AG04449 (cell line): ENCODE measurements around the gene NDFIP2.

Experiments used
- CTCF ChIA-PET: fragments of 350-600 bp; formaldehyde crosslinking; extraction: SDS; loops from one replicate; lab custom pipeline; 2021; ENCODE audit warnings: antibody characterized with exemption; lab: Yijun Ruan, JAX
- POLR2A ChIA-PET: fragments of 400-600, 350-600 bp; formaldehyde crosslinking; extraction: SDS; loops from one replicate; lab custom pipeline; 2020; ENCODE audit warnings: antibody characterized with exemption, inconsistent platforms; lab: Yijun Ruan, JAX
- DNase-seq: peaks from one replicate; pipeline ENCODE4 v3.0.0-alpha.2; 2010; ENCODE audit warnings: low read depth, low spot score
- H3K4me3 ChIP-seq: 2 replicates; pipeline ENCODE4 v1.5.1; 2011; ENCODE audit warnings: low read depth, mild to moderate bottlenecking, control low read depth, low read length
- CTCF ChIP-seq: IDR thresholded peaks from one replicate; pipeline ENCODE4 v1.5.1; 2011; ENCODE audit warnings: mild to moderate bottlenecking, moderate library complexity, low read length, control low read depth, inconsistent platforms; ENCODE audit not compliant: insufficient read depth; ENCODE audit errors: missing control alignments

The NDFIP2 gene

GRCh38 chr13:79463604-79464003 is 17.4 kb upstream of the NDFIP2 start:
- POLR2A ChIA-PET: no interaction called here
- H3K4me3 ChIP-seq: no peak overlapping the region
- CTCF ChIA-PET: interaction anchor here (1.8 kb wide), 1 partner anchor 40 kb away, joined by 4 read pairs; no protein-coding TSS in a partner anchor
- no peak for TF ChIP-seq CTCF
- no peak for DNase-seq

GRCh38 chr13:79466872-79467271 is 14.1 kb upstream of the NDFIP2 start:
- H3K4me3 ChIP-seq: no peak overlapping the region
- no peak for TF ChIP-seq CTCF
- ChIA-PET CTCF (interaction anchor here (1.5 kb wide), 1 partner anchor 43 kb away, joined by 4 read pairs; no protein-coding TSS in a partner anchor), POLR2A (no interaction called here)
- no peak for DNase-seq

- CTCF ChIA-PET: no interaction called here
- H3K4me3 ChIP-seq: no peak overlapping the region
- POLR2A ChIA-PET: no interaction called here
- no peak for TF ChIP-seq CTCF
- no peak for DNase-seq
These were observed 12.6 kb upstream of the NDFIP2 start for GRCh38 chr13:79468402-79468801.

- ChIA-PET CTCF (no interaction called here), POLR2A (no interaction called here)
- H3K4me3 ChIP-seq: no peak overlapping the region
- no peak for TF ChIP-seq CTCF
- no peak for DNase-seq
These were observed 12.1 kb upstream of the NDFIP2 start for GRCh38 chr13:79468819-79469218.

- CTCF ChIA-PET: no interaction called here
- TF ChIP-seq CTCF: no peak
- H3K4me3 ChIP-seq: no peak overlapping the region
- POLR2A ChIA-PET: no interaction called here
- no peak for DNase-seq
These were observed 11.3 kb upstream of the NDFIP2 start for GRCh38 chr13:79469608-79470007.

GRCh38 chr13:79470666-79471065 is 10.3 kb upstream of the NDFIP2 start:
- POLR2A ChIA-PET: no interaction called here
- H3K4me3 ChIP-seq: no peak overlapping the region
- TF ChIP-seq CTCF: no peak
- CTCF ChIA-PET: no interaction called here
- no peak for DNase-seq
